ENCODE data around the gene SIGLEC8.

GRCh38 chr19:51472607-51473006, 14.4 kb upstream of the SIGLEC8 start:
- no peak for TF ChIP-seq CEBPB (IDR thresholded peaks at IDR 0.05; ENCODE audit: borderline replicate concordance in 1 of 2, low read depth in 2 of 2, low read length in 2 of 2)
- no peak for TF ChIP-seq CTCF (IDR thresholded peaks at IDR 0.05 in 2 of 3, conservative IDR thresholded peaks at IDR 0.05 in 1 of 3; ENCODE audit: control insufficient read depth in 2 of 3, extremely low read depth in 1 of 3, insufficient read depth in 1 of 3, low read depth in 3 of 3, low read length in 3 of 3)
- no peak for TF ChIP-seq NFXL1 (IDR thresholded peaks at IDR 0.05; ENCODE audit: borderline replicate concordance)
- TF ChIP-seq E2F8 (IDR thresholded peaks at IDR 0.05; ENCODE audit: low read depth, partially characterized antibody), result no peak
- TF ChIP-seq ATF3 (IDR thresholded peaks at IDR 0.05; ENCODE audit: borderline replicate concordance, extremely low read depth, low read depth, low read length), result no peak
- TF ChIP-seq NR2C1 (IDR thresholded peaks at IDR 0.05), result no peak
- no peak for TF ChIP-seq JUNB (IDR thresholded peaks at IDR 0.05)
- no peak for TF ChIP-seq IKZF1 (conservative IDR thresholded peaks at IDR 0.05)
- no peak for TF ChIP-seq FOXM1 (IDR thresholded peaks at IDR 0.05; ENCODE audit: low read depth, low read length)
- no peak for TF ChIP-seq POLR2AphosphoS5 (IDR thresholded peaks at IDR 0.05; ENCODE audit: low read length)
- no peak for TF ChIP-seq BCL11A (IDR thresholded peaks at IDR 0.05; ENCODE audit: low read depth, low read length)
- TF ChIP-seq ZNF274 (IDR thresholded peaks at IDR 0.05; ENCODE audit: insufficient read depth, insufficient read length), result no peak
- TF ChIP-seq RFX5 (IDR thresholded peaks at IDR 0.05; ENCODE audit: low read depth, low read length), result no peak
- no peak for TF ChIP-seq RB1 (IDR thresholded peaks at IDR 0.05; ENCODE audit: borderline replicate concordance)
